NOMO-1 (cell line): Measurements from ENCODE around the gene TPCN1.

Experiments used
- DNase-seq, 2 experiments: peaks; one replicate each; lab custom pipeline; 2025; ENCODE audit not compliant: unreplicated experiment in 2 of 2; lab: John Stamatoyannopoulos, UW

The TPCN1 gene

DNA sequence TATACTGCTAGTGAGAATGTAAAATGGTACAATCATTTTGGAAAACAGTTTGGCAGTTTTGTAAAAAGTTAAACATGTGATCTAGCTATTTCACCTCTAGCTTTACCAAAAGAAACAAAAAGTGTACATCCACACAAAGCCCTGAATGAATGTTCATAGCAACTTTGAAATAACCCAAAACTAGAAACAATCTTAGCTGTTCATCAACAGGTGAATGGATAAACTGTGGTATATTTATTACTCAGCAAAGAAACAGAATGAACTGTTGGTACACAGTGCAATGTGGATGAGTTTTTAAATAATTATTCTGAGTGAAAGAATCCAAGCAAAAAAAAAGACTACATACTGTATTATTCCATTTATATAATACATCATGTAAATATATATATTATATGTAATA lies 36.3 kb downstream of the TPCN1 start:
- no peak for DNase-seq

DNA sequence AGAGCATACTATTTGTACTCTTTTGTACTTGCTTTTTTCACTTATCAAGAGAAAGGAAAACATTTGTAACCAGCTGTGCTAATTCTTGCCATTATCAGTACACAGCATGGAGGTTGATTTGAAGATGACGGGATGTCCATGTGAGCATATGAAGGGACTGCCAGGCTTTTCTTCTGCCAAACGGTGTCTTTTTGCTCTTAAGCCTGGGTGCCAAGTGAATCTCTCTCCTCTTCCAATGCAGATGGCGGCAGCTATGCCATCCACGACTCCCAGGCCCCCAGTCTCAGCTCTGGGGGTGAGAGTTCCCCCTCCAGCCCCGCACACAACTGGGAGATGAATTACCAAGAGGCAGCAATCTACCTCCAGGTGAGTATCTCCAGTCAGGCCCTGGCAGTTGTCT lies 38.9 kb downstream of the TPCN1 start:
- DNase-seq: no peak

DNA sequence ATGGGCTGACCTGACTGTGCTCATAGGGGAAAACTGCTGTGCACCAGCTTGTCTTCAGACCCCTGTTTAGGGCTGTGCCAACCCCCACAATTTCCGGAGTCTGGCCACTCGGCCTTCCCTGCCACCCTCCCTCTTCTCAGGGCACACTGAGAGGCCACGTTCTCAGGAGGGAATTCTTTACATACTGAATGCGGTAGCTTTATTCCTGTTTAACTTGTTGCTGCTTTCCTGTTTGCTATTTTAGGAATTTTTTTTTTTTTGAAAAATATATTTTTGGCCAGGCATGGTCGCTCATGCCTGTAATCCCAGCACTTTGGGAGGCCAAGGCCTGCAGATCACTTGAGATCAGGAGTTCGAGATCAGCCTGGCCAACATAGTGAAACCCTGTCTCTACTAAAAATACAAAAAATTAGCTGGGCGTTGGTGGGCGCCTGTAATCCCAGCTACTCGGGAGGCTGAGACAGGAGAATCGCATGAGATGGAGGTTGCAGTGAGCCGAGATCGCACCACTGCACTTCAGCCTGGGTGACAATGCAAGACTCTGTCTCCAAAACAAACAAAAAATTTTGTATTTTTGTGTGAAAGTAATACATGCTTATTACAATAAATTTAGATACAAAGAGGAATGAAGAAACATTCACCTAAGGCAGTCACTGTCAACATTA lies 39.5 kb downstream of the TPCN1 start:
- no peak for DNase-seq

DNA sequence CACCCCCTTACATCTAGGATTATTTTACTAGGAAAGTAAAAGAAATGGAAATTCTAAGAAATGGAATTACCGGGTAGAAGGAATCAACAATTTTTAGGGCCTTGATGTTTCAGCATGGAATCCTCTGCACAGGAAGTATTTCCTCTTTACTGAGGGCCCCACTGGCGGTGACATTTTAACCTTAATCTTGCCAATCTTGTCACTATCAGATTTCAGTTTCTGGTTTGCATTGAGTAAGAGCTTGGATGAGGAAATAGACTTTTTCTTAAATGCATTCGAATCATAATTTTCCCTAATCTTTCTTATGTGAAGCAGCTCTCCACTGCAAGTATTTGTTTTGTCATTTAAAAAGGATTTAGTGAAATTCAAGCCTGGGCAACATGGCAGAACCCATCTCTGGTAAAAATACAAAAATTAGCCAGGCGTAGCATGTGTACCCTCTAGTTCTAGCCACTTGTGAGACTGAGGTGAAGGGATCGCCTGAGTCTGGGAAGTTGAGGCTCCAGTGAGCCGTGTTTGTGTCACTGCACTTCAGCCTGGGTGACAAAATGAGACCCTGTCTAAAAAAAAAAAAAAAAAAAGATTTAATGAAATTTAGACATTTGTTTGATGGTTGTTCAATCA lies 40.7 kb downstream of the TPCN1 start:
- peak; percentile 56 to 84 for DNase-seq

DNA sequence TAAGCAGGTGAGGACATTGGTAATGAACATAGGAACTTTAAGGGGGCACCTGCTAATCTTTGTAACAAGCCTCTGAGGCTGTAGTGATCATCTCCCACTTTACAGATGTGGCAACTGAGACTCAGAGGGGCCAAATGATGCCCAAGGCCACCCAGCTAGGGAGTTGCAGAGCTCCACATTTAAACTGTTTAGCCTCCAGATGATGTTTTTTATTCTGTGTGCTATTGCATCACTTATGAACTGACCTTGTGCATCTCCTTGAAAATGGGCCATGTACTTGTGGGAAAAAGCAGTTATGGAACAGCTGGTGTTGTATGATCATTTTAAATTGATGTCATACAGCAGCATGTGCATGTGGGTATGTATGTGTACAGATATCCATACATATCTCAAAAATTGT lies 41.4 kb downstream of the TPCN1 start:
- no peak for DNase-seq

DNA sequence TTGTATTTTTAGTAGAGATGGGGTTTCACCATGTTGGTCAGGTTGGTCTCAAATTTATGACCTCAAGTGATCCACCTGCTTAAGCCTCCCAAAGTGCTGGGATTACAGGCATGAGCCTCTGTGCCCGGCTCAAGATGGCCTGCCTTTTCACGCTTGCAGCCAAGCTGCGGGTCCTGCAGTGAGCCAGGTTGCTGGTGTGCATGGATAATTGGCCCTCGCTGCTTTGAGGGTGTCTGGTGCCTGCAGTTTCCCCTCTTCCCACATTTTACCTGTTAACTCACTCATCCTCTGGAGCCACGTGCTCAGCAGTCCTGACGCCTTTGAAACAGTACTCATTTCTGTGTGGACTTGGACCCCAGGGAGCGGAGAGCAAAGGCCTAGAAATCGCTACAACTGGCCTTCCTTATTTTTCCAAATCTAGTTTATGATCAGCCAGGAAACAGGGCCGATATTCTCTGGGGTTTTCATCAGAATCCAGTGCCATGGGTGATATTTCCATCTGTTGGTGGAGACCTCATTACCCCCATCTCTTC lies 42.2 kb downstream of the TPCN1 start:
- no peak for DNase-seq

DNA sequence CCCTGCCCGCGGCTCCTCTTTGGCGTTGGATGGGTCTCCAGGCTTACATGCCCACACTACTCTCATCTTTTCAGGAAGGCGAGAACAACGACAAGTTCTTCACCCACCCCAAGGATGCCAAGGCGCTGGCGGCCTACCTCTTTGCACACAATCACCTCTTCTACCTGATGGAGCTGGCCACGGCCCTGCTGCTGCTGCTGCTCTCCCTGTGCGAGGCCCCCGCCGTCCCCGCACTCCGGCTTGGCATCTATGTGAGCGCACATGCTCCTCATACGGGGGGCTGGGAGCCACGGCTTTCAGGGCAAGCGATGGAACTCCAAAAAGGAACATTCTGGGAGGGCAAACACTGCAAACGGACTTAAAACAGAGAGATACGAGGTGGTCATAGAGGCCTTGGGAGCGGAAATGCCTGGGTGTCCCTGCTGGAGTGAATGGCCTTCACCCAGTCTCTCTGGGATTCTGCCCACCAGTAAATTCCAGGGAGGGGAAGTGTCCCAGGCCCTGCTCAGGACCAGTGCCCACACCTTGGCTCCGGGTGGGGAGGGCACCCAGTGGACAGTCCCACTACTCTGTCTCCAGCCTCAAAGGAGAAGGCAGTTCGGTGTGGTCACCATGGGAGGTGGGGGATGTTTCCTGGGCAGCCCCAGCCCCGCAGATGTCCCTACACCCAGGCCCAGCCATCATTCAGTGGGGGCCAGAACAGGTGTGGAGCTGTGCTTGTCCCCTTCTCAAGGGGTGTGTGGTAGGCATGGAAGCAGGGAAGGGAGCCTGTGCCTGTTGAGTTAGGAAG lies 45.0 kb downstream of the TPCN1 start:
- no peak for DNase-seq

DNA sequence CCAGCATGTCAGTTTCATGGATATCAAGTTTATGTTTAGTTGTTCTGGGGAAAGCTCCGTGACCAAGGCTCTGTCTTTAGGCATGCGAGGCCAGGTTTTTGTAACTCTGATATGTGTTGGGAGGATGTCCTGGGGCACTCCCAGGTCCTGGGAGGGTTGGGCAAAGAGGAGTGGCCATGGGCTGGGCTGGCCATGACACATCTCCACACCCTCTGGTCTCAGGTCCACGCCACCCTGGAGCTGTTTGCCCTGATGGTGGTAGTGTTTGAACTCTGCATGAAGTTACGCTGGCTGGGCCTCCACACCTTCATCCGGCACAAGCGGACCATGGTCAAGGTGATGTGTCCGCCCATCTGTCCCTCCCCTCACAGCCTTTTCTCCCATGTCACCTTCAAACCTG lies 46.4 kb downstream of the TPCN1 start:
- DNase-seq: no peak

DNA sequence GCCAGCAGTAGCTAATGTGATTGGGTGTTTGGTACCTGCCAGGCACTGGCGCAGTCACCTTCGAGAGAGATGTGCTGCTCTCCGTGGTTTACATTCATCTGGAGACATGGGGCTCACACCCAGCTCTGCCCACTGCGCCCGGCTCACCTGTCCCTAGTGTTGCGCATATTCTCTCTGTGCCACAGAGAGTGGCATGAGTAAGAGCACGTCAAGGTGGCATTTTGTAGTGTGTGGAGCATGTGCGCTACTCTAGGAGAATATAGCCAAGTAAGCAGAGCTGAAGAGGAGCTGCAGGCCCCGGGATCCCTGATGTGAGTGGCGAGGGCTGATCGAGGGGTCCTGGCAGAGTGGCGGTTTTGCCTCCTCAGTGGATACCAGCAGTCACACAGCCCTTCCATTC lies 46.9 kb downstream of the TPCN1 start:
- DNase-seq: no peak

DNA sequence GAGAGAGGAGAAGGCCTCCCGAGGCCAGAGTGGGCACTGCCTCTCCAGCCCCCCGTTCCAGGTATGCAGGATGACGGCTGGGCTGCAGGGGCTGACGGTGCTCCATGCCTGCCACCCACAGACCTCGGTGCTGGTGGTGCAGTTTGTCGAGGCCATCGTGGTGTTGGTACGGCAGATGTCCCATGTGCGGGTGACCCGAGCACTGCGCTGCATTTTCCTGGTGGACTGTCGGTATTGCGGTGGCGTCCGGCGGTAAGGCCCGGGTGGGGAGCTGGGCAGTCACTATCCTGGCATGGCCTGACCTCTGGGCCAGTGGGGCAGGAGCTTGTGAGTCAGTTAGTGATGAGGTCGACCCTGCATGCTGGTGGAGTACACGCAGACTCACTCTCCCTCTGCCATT lies 47.4 kb downstream of the TPCN1 start:
- DNase-seq: no peak

DNA sequence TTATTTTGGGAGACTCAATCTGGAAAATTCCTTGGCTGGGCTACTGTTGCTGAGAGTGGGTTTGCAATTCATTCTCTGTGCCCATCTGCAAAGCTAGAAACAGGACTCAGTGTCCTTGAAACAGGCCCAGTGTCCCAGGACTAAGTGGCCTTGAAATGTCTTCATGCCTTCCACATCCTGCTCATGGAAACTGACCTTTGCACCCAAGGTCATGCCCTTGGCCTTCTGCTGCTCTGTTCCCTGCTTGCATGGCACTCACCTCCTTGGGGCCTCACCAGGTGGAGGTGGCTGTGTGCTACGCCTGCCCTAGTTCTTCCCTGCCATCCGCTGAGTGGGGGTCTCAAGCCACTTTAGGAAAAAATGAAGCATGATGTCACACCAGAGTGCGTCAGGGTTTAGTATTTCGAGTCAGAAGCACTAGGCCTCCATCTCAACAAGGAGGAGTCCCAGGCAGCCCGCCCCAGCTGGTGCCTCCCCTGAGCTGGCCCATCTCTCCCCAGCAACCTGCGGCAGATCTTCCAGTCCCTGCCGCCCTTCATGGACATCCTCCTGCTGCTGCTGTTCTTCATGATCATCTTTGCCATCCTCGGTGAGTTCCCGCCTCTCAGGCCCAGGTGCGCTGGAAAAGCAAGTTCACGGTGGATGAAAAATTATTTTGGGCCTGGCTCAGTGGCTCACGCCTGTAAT lies 48.1 kb downstream of the TPCN1 start:
- no peak for DNase-seq

DNA sequence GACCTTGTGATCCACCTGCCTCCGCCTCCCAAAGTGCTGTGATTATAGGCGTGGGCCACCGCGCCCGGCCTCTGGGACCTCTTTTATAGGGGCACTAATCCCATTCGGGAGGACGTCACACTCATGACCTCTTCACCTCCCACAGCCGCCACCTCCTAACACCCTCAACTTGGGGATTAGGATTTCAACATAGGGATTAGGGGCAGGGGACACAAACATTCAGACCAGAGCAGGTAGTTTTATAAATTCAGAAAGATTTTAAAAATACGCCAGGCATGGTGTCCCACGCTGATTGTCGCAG lies 49.4 kb downstream of the TPCN1 start:
- no peak for DNase-seq

DNA sequence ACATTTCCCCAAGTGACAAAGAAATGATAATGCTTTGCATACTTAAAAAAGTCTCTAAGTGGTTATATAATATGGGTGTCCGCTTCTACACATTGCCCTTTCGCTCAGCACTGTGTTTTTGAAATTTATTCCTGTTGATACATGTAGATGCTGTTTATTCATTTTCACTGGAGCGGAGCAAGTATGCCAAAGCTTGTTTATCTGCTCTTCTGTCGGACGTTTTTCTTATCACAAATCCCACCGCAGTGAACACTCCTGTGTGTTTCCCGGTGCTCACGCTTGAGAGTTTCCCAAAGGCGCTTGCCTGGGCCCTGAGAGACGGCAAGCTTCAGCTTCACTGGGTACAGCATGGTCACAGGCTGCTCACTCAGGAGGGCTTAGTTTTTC lies 50.2 kb downstream of the TPCN1 start:
- DNase-seq: no peak

DNA sequence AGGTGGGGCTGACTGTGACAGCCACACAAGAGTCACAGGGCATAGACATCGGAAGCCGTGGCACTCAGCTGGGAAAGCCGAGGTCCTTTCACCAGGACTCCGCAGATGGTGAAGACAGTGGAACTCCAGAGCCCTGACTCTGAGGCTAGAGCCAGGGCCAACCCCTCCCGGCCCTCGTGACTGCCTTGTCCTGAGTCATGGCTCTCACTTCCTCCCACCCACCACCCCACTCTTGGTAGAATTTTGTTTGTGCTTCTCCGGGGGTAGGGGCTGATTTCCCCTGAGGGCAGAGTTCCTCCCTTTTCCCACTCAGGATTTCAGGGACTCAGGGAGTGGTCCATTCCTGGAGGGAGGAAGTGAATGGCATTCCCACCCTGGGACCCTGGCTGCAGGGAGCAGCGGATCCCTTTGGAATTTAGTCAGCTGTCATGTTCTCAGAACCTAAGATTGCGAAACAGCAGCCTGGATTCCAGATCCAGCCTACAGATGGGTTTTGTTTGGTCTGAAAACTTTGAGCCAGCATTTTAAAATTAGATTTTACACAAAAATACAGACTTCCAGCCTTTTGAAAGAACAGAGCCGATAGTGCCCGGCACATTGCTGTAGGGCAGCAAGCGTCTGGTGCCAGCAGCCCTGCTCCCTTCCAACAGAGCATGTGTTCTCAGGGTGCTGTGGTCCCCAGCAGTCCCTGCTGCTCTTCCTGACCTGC lies 50.7 kb downstream of the TPCN1 start:
- DNase-seq: peak; percentile 13 to 15

DNA sequence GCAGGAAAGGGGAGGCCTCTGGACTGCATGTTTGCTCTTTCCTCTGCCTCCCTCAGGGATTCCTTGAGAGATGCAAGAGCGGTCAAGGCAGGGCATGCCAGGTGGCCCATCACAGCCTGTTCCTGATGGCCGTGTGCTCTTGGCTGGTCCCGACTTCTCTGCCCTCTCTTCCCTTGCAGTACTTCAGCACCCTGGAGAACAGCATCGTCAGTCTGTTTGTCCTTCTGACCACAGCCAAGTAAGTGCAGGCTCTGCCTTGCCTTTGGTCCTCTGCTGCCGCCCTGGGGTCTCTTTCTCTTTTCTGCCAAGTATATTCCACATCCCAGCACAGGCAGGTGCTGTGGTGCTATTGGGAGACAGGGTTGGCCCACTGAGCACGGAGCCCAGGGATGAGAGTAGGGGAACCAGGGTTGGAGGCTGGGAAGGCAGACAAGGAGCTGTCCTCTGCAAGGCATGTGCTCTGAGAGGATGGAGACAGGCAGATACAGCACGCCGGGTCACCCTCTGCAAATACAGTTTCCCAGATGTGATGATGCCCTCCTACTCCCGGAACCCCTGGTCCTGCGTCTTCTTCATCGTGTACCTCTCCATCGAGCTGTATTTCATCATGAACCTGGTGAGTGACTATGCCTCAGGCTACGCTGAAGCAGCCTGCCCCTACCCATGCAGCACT lies 51.9 kb downstream of the TPCN1 start:
- DNase-seq: no peak

DNA sequence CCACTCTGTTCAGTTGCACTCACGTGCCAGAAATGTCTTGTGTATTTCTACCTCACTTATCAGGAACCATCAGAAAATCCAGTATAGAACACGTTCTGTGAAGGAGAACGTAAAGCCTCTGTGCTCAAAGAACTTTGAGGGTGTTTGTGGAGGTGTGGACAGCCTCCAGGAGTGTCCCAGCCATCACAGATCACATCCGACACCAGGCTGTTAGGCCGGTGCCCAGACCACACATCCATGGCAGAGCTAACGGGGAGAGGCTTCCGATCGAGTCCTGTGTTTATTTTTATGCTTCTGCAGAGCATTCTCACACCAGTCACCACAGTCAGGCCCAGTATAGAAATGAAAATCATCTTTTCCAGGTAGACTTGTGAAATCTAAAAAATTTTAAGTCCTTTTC lies 53.6 kb downstream of the TPCN1 start:
- DNase-seq: no peak

DNA sequence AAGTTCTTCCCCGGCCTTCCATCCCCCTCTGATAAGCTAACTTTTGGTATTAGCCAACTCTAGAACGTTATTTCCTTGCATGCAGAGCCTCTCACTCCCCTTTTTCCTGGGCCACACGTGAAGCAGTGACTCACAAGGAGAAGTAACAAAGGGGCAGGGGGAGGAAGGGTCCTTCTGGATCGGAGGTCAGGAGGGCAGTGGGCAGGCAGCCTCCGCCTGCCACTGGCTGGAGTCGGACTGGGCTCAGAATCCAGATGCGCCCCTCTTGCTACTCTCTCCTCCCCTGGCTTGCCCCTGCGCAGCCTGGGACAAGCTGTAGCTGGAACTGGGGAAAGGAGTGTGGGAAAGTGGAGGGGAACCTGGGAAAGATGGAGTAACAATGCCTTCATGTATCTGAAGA lies 55.0 kb downstream of the TPCN1 start:
- no peak for DNase-seq

DNA sequence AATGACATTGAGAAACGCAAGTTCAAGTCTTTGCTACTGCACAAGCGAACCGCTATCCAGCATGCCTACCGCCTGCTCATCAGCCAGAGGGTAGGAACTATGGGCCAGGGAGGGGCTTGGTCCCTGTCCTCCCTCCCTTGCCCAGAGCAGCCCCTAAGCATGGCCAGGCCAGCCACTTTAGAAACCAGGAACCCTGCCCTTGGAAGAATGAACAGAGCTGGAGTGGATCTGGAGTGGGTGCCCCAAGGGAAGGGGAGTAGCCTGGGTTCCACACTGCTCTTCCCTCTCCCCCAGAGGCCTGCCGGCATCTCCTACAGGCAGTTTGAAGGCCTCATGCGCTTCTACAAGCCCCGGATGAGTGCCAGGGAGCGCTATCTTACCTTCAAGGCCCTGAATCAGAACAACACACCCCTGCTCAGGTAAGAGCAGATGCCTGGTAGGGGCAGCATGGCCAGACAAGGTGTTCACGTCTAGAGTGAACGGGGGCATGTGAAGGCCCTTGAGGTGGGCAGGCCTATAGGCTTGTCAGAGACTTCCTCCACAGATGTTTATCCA lies 55.8 kb downstream of the TPCN1 start:
- DNase-seq: no peak

DNA sequence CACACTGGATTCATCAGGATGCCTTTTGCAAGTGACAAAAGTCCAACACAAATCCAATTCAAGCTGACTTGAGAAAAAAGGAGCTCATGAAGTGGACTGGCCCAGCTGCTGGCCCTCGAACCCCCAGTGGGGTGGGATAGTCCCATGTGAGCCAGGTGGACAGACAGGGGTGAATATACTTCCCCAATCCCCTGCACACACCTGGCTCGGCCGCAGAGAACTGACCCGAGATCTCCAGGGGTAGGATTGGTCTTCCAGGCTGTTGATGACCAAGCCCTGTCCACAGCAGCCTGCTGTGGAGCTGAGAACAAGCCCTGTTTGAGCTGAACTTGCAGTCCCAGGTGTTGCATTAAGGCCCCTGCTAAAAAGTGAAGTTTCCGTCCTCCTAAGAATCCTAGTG lies 56.2 kb downstream of the TPCN1 start:
- DNase-seq: no peak

DNA sequence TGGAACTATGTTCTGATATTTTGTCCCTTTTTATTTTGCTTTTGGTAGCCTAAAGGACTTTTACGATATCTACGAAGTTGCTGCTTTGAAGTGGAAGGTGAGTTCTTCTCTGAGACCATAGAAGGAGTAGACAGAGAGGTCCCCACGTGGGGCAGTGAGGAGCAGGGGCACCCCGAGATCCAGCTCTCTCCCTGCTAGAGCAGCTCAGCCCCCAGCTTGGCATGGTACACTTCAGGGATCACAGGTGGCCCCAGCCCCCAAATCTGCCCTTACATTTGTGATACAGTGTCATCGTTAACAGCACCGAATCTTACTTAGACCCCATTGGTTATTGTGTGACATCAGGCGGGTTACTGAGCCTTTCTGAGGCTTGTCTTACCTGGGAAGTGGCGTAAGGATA lies 56.9 kb downstream of the TPCN1 start:
- no peak for DNase-seq
